Activated T-cell treated with anti-CD3 and anti-CD28 coated beads for 48 hours (primary cell): ENCODE measurements around the gene LIN52.

ENCODE experiments used
- DNase-seq: peaks from one replicate; pipeline ENCODE4 v3.0.0-alpha.2; 2020; ENCODE audit warnings: low read depth

LIN52 gene

DNA sequence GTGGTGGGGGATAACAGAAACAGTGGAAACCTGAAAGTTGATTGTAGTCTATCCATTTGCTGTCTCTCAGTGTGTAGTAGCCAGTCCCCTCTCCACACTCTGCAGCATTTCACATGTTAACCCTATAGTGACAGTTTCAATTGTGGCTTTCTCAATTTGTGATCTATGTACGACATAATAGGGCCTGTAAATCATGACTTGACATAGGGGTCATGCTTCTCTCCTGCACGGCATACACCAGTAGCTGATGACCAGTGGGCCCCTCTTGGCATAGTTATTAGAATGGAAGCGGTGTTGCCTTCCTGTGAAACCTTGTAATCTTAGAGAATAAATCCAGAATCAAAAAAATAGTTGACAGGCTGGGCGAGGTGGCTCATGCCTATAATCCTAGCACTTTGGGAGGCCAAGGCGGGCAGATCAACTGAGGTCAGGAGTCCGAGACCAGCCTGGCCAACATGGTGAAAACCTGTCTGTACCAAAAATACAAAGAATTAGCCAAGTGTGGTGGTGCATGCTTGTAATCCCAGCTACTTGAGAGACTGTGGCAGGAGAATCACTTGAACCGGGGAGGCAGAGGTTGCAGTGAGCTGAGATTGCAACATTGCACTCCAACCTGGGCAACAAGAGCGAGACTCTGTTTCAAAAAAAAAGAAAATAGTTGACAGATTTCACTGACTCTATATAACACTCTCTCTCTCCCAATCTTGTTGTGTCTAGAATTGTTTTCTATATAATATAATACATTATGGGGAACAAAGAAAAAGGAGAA lies 109.9 kb downstream of the LIN52 start:
- DNase-seq: no peak

DNA sequence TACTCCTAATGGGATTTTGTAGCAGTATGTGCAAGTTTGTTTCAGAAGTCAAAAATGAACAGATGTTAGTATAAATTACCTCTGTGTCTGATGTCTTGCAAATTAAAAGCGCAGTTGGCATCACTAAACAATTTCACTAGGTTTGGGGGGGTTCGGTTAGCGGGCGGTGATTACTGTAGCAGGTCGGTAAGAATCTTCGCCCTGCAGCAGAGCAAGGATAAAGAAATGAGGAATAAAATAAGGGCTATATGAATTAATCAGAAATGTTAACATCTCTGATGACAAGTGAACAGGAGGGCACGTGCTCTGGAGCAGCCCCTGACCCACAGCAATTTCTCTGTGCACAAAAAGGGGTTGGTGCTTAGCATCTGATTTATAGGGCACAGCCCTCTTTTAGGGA lies 110.9 kb downstream of the LIN52 start:
- no peak for DNase-seq

DNA sequence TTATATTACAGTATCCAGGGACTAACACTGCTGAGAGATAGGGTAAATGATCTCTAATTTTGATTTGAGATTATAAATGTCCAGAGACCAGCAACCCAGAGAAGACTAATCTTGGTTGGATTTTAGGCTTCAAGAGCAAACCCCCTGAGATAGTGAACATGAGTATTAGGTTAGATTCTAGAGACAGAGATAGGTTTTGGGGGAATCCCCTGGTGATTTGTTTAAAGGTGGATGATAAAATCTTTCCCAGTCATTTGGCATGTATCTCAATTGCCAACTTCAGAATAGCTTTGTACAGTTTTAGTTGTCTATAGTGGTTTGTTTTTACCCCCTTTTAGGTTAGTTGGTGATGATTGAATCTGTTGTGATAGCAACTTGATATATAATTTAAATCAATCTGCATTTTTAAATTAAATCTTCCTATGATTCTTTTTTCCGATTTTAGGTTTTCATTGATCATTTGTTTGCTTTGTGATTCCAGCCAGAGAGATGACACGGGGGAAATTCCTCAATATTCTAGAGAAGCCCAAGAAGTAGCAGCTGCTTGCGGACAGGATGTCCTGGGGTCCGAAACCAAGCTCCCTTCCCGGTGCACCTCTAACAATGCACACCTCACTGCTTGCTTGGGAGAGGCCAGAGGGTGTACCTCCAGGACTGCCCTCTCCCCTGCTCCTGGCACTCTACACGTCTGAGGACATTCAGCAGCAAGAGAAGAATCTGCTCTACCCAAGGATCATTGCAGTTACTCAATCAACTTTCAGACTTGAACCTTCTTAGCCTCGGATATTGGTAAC lies 113.9 kb downstream of the LIN52 start:
- DNase-seq: no peak

DNA sequence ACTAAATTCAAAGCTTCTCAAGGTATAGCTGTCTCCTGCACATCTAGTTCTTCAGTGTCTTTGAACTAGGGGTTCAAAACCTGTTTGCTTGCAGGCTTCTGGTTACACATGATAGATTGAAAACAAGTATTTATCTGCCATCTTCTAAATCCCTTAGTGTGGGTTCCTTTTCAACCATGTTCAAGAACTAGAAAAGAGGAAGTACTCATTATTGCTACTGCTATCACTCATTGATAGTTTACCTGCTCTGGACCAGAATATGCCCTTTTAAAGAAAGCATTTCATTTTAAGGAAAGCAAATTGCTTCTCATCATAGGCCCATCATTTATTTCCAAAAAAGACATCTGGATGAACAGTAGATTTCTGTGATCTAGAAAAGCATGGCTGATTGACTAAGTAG lies 117.4 kb downstream of the LIN52 start:
- no peak for DNase-seq

DNA sequence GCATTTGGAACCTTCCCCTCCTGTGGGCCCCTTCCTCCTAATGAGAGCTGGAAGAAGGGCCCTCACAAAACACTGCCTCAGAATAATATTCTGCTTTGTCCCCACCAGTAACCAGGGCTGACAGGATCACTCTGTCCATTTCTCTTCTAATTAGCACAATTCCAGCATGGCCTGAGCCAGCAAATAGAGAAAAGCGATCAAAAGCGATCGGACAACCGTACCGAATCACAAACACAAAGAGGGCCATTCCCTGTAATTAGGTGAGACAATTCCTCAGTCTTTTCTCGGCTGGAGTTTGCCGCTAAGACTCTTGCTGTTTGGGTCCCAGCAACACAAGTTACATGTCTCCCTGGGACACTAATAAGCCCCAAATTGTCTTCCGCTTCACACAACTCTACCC lies 118.9 kb downstream of the LIN52 start:
- DNase-seq: no peak

- DNase-seq: no peak
Measured at GRCh38 chr14:74204491-74204890, 119.7 kb downstream of the LIN52 start.

GRCh38 chr14:74205882-74206281 lies 121.1 kb downstream of the LIN52 start:
- no peak for DNase-seq

- no peak for DNase-seq
Measured at GRCh38 chr14:74207943-74208342, 123.2 kb downstream of the LIN52 start.

- no peak for DNase-seq
Measured at GRCh38 chr14:74208642-74209041, 123.9 kb downstream of the LIN52 start.

DNA sequence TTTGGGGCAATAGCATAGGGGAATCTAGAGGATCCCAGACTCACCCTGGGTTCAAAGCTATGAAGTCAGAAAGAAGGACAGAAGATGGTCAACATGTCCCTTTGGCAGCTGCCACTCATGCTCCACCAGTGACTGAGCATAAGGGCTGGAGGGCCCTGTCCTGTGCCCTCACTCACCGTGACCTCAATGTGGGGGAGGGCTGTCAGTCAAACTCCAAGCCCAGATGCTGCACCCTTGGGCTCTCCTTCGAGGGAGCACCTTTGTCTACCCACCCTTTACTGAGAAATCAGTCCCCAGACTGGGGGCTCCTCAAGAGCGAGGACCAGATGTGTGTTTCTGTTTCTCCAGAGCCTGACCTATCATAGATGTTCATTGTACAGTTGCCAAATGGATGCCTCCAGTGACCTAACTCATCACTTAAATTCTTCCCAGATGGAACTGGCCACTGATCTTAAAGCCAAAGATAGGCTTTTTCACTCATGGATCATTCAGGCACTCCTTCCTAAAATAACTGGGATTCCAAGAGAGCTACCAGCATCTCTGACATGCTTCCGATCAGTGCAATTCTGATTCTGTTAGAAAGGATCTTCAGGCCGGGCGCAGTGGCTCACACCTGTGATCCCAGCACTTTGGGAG lies 127.3 kb downstream of the LIN52 start:
- no peak for DNase-seq

DNA sequence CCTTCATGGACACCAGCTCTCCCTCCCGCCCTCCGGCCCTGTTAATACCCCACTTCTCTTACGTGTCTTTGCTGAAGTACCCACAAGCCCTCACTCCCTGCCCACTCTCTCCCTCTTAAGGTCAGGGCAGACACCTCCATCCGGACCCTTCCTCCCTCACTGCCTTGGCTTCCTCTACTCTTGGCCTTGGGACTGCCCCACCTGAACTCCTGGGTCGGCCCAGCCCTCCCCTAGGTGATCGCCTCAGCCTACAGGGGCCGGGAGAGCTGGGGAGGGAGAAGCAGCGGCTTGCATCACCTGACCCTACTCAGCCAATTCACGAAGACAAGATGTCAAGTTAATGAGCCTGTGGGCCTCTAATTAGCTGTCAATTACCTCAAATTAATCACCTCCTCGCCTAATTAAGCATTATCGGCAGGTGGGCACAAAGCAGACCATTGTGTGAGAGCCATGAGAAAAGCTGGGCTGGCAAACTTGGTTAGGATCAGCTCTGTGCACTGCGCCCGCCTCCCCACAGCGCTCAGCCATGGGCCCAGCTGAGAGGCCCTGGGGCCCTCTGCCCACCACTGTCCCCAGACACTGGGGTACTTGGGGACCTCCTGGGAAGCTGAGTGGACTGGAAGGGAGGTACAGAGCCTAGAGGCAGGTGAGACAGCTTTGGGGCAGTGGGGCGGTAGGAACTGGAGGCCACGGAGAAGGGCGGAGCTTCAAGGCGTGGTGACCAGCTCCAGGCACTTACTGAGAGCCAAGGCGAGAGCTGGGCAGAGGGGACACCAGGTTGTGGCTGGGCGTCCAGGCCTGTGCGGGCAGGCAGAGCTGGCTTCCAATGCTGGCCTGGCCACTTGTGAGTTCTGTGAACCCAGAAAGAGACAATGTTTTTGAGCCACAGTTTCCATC lies 129.4 kb downstream of the LIN52 start:
- DNase-seq: no peak

- DNase-seq: no peak
Measured at GRCh38 chr14:74216671-74217070, 131.9 kb downstream of the LIN52 start.

- DNase-seq: peak; percentile 82
Measured at GRCh38 chr14:74217672-74218448, 133.1 kb downstream of the LIN52 start.

DNA sequence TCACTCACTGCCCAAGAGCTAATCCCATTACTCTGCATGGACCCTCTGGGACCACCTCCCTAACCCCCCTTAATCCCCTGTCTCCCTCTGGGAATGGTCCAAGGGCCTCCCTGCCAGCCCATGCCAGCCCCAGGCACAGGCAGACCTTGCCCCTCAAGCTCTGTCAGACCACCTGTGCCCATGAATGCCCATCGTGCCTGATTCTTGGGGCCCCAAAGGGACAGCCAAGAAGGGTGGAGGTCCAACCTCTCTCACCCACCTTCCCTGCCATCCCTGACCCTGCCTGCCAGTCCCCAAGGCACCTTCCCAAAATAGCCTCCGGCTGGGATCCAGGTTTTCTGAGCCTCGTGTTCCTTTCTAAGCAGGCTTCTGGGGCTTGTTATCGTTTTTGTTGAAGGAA lies 133.7 kb downstream of the LIN52 start:
- DNase-seq: no peak

- DNase-seq: no peak
Measured at GRCh38 chr14:74219277-74220205, 134.8 kb downstream of the LIN52 start.

GRCh38 chr14:74220991-74221390 lies 136.2 kb downstream of the LIN52 start:
- DNase-seq: no peak

- no peak for DNase-seq
Measured at GRCh38 chr14:74221741-74222140, 137.0 kb downstream of the LIN52 start.

- DNase-seq: no peak
Measured at GRCh38 chr14:74223016-74223415, 138.3 kb downstream of the LIN52 start.

DNA sequence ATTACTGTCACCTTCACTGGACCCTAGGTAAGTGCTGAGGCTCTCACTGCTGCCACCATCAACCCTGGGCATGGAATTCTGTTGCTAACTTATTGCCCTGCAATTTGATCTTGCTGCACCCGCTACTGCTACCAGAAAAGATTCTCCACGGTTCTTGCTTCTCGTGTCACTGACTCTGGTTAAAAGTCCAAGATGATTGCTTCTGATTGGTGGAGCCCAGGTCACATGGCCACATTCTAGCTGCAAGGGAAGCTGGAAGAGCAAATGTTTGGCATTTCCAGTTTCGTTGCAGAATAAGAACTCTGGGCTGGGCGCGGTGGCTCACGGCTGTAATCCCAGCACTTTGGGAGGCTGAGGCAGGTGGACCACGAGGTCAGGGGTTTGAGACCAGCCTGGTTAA lies 147.0 kb downstream of the LIN52 start:
- DNase-seq: no peak

- no peak for DNase-seq
Measured at GRCh38 chr14:74235017-74235416, 150.3 kb downstream of the LIN52 start.
